Measurements from ENCODE around the gene STK32B.

STK32B gene

DNA sequence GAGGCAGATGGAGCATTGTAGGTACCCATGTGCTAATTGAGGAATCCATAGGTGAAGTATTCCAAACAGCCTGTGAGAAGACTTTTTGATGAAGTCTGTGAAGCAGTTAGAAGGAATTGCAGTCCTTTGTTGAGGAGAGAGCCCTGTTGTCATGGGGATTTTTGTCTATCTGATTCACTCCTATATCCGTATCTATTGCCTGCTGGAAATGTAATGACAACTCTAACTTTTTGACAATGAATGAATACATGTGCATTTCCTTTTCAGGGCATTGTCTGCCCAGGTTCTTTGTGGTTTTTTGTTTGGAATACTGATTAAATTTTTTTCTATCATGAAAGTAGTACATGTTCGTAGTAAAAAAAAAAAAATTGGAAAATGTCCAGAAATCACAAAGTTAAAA lies 31.1 kb downstream of the STK32B start:
- DNase-seq: no peak
- intact Hi-C loops (cut with DNase I; ENCODE audit: low total_unique reads): no loop called here
- no peaks in the 10 kb centered on the region for H3K36me3 ChIP-seq
- H3K27me3 ChIP-seq: no peaks in the 10 kb centered on the region
- peaks cover 5 to 20% (median 14%) of the 10 kb centered on the region in 3 donors for H3K9me3 ChIP-seq
- H3K4me3 ChIP-seq: no peak overlapping the region
- H3K27ac ChIP-seq: no peak overlapping the region
- TF ChIP-seq, protein P1, sequence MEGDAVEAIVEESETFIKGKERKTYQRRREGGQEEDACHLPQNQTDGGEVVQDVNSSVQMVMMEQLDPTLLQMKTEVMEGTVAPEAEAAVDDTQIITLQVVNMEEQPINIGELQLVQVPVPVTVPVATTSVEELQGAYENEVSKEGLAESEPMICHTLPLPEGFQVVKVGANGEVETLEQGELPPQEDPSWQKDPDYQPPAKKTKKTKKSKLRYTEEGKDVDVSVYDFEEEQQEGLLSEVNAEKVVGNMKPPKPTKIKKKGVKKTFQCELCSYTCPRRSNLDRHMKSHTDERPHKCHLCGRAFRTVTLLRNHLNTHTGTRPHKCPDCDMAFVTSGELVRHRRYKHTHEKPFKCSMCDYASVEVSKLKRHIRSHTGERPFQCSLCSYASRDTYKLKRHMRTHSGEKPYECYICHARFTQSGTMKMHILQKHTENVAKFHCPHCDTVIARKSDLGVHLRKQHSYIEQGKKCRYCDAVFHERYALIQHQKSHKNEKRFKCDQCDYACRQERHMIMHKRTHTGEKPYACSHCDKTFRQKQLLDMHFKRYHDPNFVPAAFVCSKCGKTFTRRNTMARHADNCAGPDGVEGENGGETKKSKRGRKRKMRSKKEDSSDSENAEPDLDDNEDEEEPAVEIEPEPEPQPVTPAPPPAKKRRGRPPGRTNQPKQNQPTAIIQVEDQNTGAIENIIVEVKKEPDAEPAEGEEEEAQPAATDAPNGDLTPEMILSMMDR (IDR thresholded peaks at IDR 0.05): no peak
- no peaks in the 10 kb centered on the region for H3K4me1 ChIP-seq

DNA sequence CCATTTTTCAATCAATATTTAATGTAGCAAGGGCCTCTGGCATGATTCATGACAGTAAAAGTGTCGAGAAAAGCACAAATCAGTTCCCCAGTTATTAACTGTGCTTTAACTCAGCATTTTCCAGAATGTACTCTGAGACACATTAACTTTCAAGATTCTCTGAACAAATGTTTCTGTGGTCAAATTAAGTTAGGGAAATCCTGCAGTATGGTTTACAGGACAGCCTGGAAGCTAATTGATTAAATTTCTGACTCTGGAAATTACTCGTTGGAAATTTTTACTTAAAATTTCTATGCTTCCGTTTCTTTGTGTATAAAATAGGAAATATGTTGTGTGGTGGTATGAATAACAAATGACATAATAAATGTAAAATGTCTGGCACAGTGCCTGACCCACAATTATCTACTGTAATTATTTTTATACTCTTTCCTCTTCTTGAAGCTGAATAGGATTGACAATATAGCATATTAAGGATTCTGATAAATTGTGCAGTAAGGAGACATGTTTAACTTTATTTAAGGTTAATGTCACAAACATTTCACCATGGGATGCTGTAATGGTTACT lies 33.7 kb downstream of the STK32B start:
- Histone ChIP-seq H3K27me3 (no peaks in the 10 kb centered on the region), H3K4me3 (no peak overlapping the region), H3K9me3 (peaks cover 5 to 20% (median 10%) of the 10 kb centered on the region in 3 donors), H3K27ac (no peak overlapping the region), H3K36me3 (no peaks in the 10 kb centered on the region), H3K4me1 (no peaks in the 10 kb centered on the region)
- DNase-seq: no peak
- intact Hi-C loops (cut with DNase I; ENCODE audit: low total_unique reads): no loop called here
- TF ChIP-seq, protein P1 (IDR thresholded peaks at IDR 0.05): no peak

DNA sequence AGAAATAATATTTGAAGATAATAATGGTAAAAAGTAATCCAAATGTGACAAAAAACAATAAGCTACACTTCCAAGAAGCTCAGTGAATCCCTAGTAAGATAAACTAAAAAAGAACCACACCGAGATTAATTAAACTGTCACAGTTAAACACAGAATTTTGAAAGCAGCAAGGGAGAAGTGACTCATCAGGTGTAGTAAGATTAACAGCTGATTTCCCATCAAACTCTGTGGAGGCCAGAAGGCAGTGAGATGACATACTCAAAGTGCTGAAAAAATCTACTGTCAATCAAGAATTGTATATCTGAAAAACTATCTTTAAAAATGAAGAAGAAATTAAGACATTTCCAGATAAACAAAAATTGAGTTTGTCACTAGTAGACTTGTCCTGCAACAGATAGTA lies 35.3 kb downstream of the STK32B start:
- TF ChIP-seq, protein P1 (IDR thresholded peaks at IDR 0.05): no peak
- peaks cover 5 to 13% (median 6%) of the 10 kb centered on the region in 3 donors for H3K9me3 ChIP-seq
- no peak for DNase-seq
- no peak overlapping the region for H3K27ac ChIP-seq
- intact Hi-C loops (cut with DNase I; ENCODE audit: low total_unique reads): no loop called here
- H3K4me1 ChIP-seq: no peaks in the 10 kb centered on the region
- H3K27me3 ChIP-seq: no peaks in the 10 kb centered on the region
- no peaks in the 10 kb centered on the region for H3K36me3 ChIP-seq
- no peak overlapping the region for H3K4me3 ChIP-seq

DNA sequence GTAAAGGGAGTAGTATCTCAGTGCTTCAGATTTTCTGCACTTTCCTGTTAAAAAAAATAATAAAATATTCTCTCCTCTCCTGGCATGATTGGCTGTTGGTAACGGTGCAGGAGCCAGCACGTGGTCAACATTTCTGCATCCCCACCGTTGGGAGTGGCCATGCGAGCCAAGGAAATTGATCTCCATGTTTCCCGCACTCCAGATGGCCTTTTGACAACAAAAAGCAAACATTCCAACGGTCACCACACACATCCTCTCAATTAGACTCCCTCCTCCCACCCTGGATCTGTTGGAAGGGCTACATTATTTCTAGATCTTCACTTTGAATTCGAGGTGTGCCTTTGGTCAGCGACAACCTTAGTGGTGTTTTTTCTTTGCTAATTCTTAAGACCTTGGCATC lies 45.0 kb downstream of the STK32B start:
- intact Hi-C loops (cut with DNase I; ENCODE audit: low total_unique reads): no loop called here
- no peak overlapping the region for H3K27ac ChIP-seq
- no peak overlapping the region for H3K4me3 ChIP-seq
- no peaks in the 10 kb centered on the region for H3K9me3 ChIP-seq
- TF ChIP-seq, protein P1 (IDR thresholded peaks at IDR 0.05): no peak
- no peaks in the 10 kb centered on the region for H3K36me3 ChIP-seq
- no peak for DNase-seq
- H3K4me1 ChIP-seq: no peaks in the 10 kb centered on the region
- H3K27me3 ChIP-seq: no peaks in the 10 kb centered on the region

DNA sequence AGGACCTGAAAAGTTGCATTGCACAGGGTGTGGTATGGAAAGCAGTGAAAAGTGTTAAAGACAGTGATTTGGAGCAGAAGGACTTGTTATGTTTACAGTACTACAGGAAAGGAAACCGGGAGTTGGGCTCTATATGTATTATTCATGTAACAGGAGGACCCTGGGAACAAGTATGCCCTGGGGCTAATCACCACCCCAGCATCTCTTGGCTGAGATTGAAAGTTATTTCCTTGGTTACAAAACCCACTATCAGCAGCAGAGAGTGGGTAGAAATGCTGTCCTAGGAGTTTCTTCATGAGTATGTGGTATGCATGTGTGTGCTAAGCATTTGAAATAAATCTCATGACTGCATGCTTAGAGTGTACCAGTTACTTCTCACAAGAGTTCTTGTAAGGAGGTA lies 46.9 kb downstream of the STK32B start:
- TF ChIP-seq, protein P1 (IDR thresholded peaks at IDR 0.05): no peak
- no peak overlapping the region for H3K4me3 ChIP-seq
- no peaks in the 10 kb centered on the region for H3K36me3 ChIP-seq
- no peaks in the 10 kb centered on the region for H3K4me1 ChIP-seq
- H3K27ac ChIP-seq: no peak overlapping the region
- intact Hi-C loops (cut with DNase I; ENCODE audit: low total_unique reads): no loop called here
- no peaks in the 10 kb centered on the region for H3K9me3 ChIP-seq
- no peak for DNase-seq
- no peaks in the 10 kb centered on the region for H3K27me3 ChIP-seq

DNA sequence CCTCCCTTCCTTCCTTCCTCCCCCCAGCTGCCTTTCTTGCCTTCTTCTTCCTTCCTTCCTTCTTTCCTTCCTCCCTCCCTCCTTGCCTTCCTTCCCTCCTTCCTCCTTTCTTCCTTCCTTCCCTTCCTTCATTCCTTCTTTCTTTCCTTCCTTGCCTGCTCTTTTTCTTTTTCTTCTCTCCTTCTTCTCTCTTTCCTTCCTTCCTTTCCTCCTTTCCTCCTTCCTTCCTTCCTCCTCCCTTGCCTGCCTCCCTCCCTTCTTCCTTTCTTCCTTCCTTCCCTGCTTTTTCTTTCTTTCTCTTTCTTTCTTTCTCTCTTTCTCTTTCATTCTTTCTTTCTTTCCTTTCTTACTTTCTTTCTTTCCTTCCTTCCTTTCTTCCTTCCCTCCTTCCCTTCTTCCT lies 49.1 kb downstream of the STK32B start:
- H3K9me3 ChIP-seq: no peaks in the 10 kb centered on the region
- TF ChIP-seq, protein P1 (IDR thresholded peaks at IDR 0.05): no peak
- H3K27me3 ChIP-seq: no peaks in the 10 kb centered on the region
- H3K4me1 ChIP-seq: no peaks in the 10 kb centered on the region
- no peak overlapping the region for H3K27ac ChIP-seq
- intact Hi-C loops (cut with DNase I; ENCODE audit: low total_unique reads): no loop called here
- no peak overlapping the region for H3K4me3 ChIP-seq
- H3K36me3 ChIP-seq: no peaks in the 10 kb centered on the region
- no peak for DNase-seq
